GM13976 (cell line): ENCODE results near the gene NMNAT3.

Experiments
- DNase-seq: peaks from one replicate; pipeline ENCODE4 v3.0.0; 2012; ENCODE audit warnings: low spot score
- CTCF ChIP-seq: IDR thresholded peaks from 2 replicates; pipeline ENCODE4 v1.5.1; 2012; ENCODE audit warnings: borderline replicate concordance, mild to moderate bottlenecking; ENCODE audit not compliant: insufficient read depth; ENCODE audit errors: extremely low read depth, missing control alignments, control extremely low read depth
- in situ Hi-C: fragments of 300-500 bp; cut with MboI; formaldehyde crosslinking; loops from one replicate; pipeline ENCODE4 v1.12.0; 2022; ENCODE audit warnings: low sequenced_read_pairs, mixed read lengths, inconsistent platforms; ENCODE audit not compliant: unreplicated experiment

NMNAT3 gene

GRCh38 chr3:139559541-139559940 is 118.2 kb downstream of the NMNAT3 start:
- in situ Hi-C loops = no loop called here
- DNase-seq = no peak
- no peak for TF ChIP-seq CTCF

- no peak for TF ChIP-seq CTCF
- no peak for DNase-seq
Observed at GRCh38 chr3:139558351-139559266, 119.2 kb downstream of the NMNAT3 start.

GRCh38 chr3:139557041-139557440 is 120.7 kb downstream of the NMNAT3 start:
- no peak for TF ChIP-seq CTCF
- in situ Hi-C loops = no loop called here
- DNase-seq = no peak

More at GRCh38 chr3:139558351-139559266, 119.2 kb downstream of the NMNAT3 start:
- in situ Hi-C loops = no loop called here

- no peak for TF ChIP-seq CTCF
- in situ Hi-C loops = no loop called here
- no peak for DNase-seq
Observed at GRCh38 chr3:139555249-139555648, 122.5 kb downstream of the NMNAT3 start.

- no peak for TF ChIP-seq CTCF
Observed at GRCh38 chr3:139554628-139555027, 123.1 kb downstream of the NMNAT3 start.

GRCh38 chr3:139552632-139553365 is 125.0 kb downstream of the NMNAT3 start:
- no peak for DNase-seq
- no peak for TF ChIP-seq CTCF
- in situ Hi-C loops = no loop called here

More at GRCh38 chr3:139554628-139555027, 123.1 kb downstream of the NMNAT3 start:
- in situ Hi-C loops = no loop called here
- no peak for DNase-seq
